ENCODE measurements around the gene PMF1.

- TF ChIP-seq CTCF (conservative IDR thresholded peaks at IDR 0.05; ENCODE audit: low read depth, low read length) (no peak), EZH2 (IDR thresholded peaks at IDR 0.05; ENCODE audit: borderline replicate concordance, low read depth, low read length, poor library complexity, severe bottlenecking) (no peak)
Observed at GRCh38 chr1:156204686-156205085, 8.1 kb upstream of the PMF1 start.

Measured in A673 (cell line).